Neural crest cell (in vitro differentiated cells): Measurements from ENCODE around the gene DDB1. TPM values are rescaled to one million over a fixed set of nuclear protein-coding genes. Genes with fewer than 3 reads are reported as not detected.

Experiments
- DNase-seq: peaks from one replicate; pipeline ENCODE4 v3.0.0; 2021; ENCODE audit warnings: low read depth, mixed read lengths, low spot score
- H3K27ac Mint-ChIP-seq: one replicate; pipeline ENCODE4 v1.8.0; 2021; ENCODE audit warnings: mild to moderate bottlenecking, mixed read lengths; ENCODE audit not compliant: unreplicated experiment
- H3K27me3 Mint-ChIP-seq: 2 replicates; pipeline ENCODE4 v1.8.0; 2021; ENCODE audit warnings: low read depth, mild to moderate bottlenecking, mixed read lengths
- H3K36me3 Mint-ChIP-seq: 2 replicates; pipeline ENCODE4 v1.8.0; 2021; ENCODE audit warnings: low read depth, mild to moderate bottlenecking, mixed read lengths
- H3K4me1 Mint-ChIP-seq: 2 replicates; pipeline ENCODE4 v1.8.0; 2021; ENCODE audit warnings: mixed read lengths
- H3K4me3 Mint-ChIP-seq: one replicate; pipeline ENCODE4 v1.8.0; 2021; ENCODE audit warnings: mild to moderate bottlenecking, mixed read lengths
- H3K9me3 Mint-ChIP-seq: 2 replicates; pipeline ENCODE4 v1.8.0; 2021; ENCODE audit warnings: mixed read lengths
- total RNA-seq: library from RNA; stranded (reverse); gene quantifications from 2 replicates; pipeline ENCODE4 v1.2.1, GENCODE V29; 2021
- TF ChIP-seq, protein P1 (sequence below): fragments of 200-600 bp; sonication (generic); conservative IDR thresholded peaks from 2 replicates; pipeline ENCODE4 v1.5.0; 2021; ENCODE audit warnings: antibody characterized with exemption, mild to moderate bottlenecking

Gene DDB1
- total RNA-seq, 1 donor from 2014 or later: 315 TPM

DNA sequence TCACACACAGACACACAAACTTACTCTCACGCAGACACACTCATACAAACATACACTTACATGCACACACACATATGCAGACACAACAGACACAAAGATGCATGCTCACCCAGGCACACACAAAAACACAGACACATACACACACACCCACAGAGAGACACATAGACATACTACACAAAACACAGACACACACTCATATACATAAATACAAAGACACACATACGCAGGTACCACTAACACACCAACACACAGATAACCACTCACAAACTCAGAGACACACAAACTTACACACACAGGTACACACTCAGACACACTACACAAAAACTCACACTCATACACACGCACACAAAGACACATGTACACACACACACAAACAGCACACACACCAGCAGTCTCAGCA, 60.2 kb downstream of the DDB1 start:
- Mint-ChIP-seq H3K27me3 (no peaks in the 10 kb centered on the region), H3K4me3 (no peak overlapping the region), H3K9me3 (no peaks in the 10 kb centered on the region), H3K27ac (no peak overlapping the region), H3K4me1 (peaks cover under 1% of the 10 kb centered on the region), H3K36me3 (peaks cover under 1% of the 10 kb centered on the region)
- no peak for DNase-seq
- TF ChIP-seq, protein P1, sequence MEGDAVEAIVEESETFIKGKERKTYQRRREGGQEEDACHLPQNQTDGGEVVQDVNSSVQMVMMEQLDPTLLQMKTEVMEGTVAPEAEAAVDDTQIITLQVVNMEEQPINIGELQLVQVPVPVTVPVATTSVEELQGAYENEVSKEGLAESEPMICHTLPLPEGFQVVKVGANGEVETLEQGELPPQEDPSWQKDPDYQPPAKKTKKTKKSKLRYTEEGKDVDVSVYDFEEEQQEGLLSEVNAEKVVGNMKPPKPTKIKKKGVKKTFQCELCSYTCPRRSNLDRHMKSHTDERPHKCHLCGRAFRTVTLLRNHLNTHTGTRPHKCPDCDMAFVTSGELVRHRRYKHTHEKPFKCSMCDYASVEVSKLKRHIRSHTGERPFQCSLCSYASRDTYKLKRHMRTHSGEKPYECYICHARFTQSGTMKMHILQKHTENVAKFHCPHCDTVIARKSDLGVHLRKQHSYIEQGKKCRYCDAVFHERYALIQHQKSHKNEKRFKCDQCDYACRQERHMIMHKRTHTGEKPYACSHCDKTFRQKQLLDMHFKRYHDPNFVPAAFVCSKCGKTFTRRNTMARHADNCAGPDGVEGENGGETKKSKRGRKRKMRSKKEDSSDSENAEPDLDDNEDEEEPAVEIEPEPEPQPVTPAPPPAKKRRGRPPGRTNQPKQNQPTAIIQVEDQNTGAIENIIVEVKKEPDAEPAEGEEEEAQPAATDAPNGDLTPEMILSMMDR: no peak

DNA sequence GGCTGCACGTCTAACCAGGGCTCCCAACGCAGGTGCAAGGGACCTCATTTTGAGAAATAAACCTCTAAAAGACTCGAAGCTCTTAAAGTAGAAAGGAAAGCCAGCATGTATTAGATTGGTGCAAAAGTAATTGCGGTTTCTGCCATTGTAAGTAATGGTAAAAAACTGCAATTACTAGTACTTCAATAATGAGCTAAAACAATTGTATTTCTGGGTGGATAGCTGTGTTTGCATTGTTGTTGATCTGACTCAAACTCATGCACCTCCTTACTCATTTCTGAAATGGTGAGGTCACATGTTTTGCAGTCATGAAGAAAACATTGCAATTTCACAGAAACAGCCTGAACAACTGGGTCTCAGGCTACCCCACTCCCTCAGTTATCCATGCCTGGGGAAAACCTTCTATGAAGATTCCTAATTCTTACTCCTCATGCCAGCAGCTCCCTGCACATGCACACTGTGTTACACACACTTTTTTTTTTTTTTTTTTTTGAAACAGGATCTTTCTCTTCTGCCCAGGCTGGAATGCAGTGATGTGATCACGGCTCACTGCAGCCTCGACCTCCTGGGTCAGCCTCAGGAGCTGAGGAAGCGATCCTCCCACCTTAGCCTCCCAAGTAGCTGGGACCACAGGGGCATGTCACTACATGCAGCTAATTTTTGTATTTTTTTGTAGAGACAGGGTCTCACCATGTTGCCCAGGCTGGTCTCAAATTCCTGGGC, 62.4 kb downstream of the DDB1 start:
- TF ChIP-seq, protein P1: no peak
- Mint-ChIP-seq H3K27me3 (no peaks in the 10 kb centered on the region), H3K4me3 (no peak overlapping the region), H3K4me1 (no peaks in the 10 kb centered on the region), H3K27ac (no peak overlapping the region), H3K36me3 (peaks cover 4% of the 10 kb centered on the region), H3K9me3 (no peaks in the 10 kb centered on the region)
- DNase-seq: no peak

DNA sequence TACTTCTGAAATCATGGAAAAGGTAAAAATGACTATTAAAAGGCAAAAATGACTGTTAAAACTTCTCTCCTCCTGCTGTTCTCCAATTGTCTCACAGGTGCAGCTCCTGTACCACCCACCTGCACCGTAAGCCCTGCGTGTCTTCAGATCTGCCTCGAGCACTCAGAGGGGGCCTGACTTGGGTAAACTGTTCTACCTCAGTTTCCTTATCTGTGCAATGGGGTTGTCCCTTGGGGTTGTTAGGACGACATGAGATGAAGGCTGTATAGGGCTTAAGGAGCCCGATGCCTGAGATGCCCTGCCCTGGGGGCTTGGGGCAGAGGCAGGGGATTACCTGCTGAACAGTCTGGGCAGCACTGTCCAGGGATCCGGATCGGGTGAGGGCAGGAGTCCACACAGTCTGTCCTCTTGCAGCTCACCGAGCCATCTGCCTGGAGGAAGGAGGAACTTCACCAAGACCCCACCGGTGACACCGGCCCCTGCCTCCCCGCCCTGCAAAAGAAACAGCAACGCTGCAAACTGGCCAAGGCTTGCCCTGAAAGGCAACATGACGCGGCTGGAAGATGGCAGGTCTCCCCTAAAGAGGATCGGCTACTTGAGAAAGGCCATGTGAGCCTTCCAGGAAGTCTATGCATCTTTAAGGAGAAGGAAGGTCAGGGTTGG, 64.2 kb downstream of the DDB1 start:
- Mint-ChIP-seq H3K4me3 (no peak overlapping the region), H3K27ac (no peak overlapping the region), H3K36me3 (peaks cover 8% of the 10 kb centered on the region), H3K9me3 (no peaks in the 10 kb centered on the region), H3K27me3 (no peaks in the 10 kb centered on the region), H3K4me1 (no peaks in the 10 kb centered on the region)
- no peak for DNase-seq
- TF ChIP-seq, protein P1: no peak

DNA sequence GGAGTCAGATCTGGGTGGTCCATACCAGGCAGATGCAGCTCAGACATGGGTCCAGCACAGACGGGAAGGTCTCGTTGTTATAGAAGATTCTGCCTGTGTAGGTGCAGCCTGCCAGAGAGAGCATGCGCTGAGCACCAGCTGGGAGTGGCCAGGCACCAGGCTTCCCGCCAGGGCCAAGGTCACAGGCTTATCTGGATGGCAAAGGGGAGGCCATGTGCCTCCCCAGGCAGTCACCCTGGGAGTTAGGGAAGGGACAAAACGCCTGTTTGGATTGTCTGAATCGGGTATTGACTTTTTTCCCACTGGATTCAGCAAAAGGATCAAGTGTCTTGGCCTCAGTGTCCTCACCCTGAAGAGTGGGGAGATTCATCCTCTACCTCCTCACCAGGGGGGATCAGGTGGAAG, 65.5 kb downstream of the DDB1 start:
- TF ChIP-seq, protein P1: no peak
- DNase-seq: no peak
- Mint-ChIP-seq H3K36me3 (peaks cover 12% of the 10 kb centered on the region), H3K9me3 (no peaks in the 10 kb centered on the region), H3K4me1 (no peaks in the 10 kb centered on the region), H3K4me3 (no peak overlapping the region), H3K27ac (no peak overlapping the region), H3K27me3 (no peaks in the 10 kb centered on the region)

DNA sequence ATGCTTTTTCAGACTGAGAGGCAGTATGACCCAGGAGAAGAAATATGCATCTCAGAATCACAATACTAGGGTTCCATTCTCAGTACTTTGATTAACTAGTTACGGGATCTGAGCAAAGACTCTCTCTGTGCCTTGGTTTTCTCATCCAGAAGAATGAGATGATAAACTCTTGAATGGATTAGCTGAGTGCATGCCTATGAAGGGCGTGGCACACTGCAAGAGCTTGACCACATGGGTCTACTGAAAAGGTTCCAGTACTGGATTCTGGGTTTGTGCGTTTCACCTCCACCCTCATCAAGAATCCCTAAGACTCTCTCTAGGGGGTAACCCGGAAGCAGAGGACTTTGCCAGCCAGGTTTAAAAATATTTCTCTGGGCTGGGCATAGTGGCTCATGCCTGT, 66.3 kb downstream of the DDB1 start:
- no peak overlapping the region for H3K27ac Mint-ChIP-seq
- H3K4me3 Mint-ChIP-seq: no peak overlapping the region
- no peaks in the 10 kb centered on the region for H3K27me3 Mint-ChIP-seq
- no peaks in the 10 kb centered on the region for H3K9me3 Mint-ChIP-seq
- H3K36me3 Mint-ChIP-seq: peaks cover 12% of the 10 kb centered on the region
- no peaks in the 10 kb centered on the region for H3K4me1 Mint-ChIP-seq
- TF ChIP-seq, protein P1: no peak
- no peak for DNase-seq
